IPS DF 6.9 (cell line): ENCODE measurements around the gene REEP3.
A peak's percentile ranks its signal among the peaks of the same experiment; 100 is the strongest.

Source experiments
- DNase-seq: peaks from one replicate; pipeline ENCODE4 v3.0.0-alpha.2; 2013; ENCODE audit warnings: low read depth, low spot score
- H3K27ac ChIP-seq: one replicate; pipeline ENCODE4 v1.5.1; 2013; ENCODE audit warnings: low read length, control low read depth
- H3K27me3 ChIP-seq: 2 replicates; pipeline ENCODE4 v1.6.1; 2013; ENCODE audit warnings: mild to moderate bottlenecking, low read length; ENCODE audit not compliant: control insufficient read depth, insufficient read depth
- H3K36me3 ChIP-seq: 2 replicates; pipeline ENCODE4 v1.6.1; 2013; ENCODE audit warnings: low read length; ENCODE audit not compliant: control insufficient read depth, insufficient read depth
- H3K4me1 ChIP-seq: 2 replicates; pipeline ENCODE4 v1.6.1; 2013; ENCODE audit warnings: low read length; ENCODE audit not compliant: control insufficient read depth, insufficient read depth
- H3K4me3 ChIP-seq: 2 replicates; pipeline ENCODE4 v1.5.1; 2013; ENCODE audit warnings: mild to moderate bottlenecking, low read length
- H3K9me3 ChIP-seq: 2 replicates; pipeline ENCODE4 v1.6.1; 2013; ENCODE audit warnings: low read length, inconsistent platforms; ENCODE audit not compliant: control insufficient read depth, insufficient read depth
- WGBS: extraction: QIAGEN DNeasy Blood & Tissue Kit; methylation state at CpG from one replicate; pipeline ENCODE4 v1.1.7; 2013; ENCODE audit warnings: mixed read lengths, missing lambda C conversion rate; ENCODE audit not compliant: insufficient read length, insufficient coverage; 5-methylcytosine and 5-hydroxymethylcytosine counted together

The REEP3 gene

DNA sequence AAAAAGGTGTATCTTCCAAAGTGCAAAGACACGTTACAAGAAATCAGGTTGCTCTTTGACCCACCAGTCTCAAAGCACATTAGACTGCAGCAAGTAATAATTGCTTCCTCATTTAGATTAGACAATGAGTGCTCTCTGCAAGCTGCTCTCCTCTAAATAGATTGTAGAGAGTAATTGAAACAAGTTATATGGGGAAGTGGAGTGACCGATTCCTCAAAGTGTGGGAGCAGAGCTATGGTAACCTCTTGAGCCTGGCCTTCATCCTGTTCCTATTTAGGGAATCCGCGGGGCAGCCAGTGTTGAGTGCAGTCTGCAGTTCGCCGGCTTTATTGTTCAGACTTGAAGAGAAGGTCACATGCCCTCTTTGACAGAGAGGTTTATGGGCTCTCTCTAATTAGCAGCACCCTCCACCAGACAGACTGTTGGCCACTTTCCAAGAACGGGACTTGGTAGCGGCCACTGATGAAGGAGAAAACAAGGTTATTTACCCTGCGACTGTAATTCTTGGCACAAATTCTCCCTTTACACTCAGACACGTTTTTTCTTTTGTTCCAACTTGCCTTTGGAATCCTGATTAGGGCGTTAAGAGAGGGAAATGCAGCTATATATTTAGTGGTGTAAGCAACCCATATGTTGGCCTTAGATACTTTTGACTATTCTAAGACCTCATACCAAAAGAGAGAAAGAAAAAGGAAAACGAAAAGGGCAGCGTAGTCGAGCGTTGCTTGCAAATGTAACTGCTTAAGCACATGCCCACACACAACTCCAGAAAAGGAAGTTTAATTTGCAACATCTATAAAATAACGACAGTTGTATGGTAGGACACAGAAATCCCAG, 107.5 kb downstream of the REEP3 start:
- no peak for DNase-seq
- no CpG with 5 or more reads among the region's 16 CpGs for WGBS

DNA sequence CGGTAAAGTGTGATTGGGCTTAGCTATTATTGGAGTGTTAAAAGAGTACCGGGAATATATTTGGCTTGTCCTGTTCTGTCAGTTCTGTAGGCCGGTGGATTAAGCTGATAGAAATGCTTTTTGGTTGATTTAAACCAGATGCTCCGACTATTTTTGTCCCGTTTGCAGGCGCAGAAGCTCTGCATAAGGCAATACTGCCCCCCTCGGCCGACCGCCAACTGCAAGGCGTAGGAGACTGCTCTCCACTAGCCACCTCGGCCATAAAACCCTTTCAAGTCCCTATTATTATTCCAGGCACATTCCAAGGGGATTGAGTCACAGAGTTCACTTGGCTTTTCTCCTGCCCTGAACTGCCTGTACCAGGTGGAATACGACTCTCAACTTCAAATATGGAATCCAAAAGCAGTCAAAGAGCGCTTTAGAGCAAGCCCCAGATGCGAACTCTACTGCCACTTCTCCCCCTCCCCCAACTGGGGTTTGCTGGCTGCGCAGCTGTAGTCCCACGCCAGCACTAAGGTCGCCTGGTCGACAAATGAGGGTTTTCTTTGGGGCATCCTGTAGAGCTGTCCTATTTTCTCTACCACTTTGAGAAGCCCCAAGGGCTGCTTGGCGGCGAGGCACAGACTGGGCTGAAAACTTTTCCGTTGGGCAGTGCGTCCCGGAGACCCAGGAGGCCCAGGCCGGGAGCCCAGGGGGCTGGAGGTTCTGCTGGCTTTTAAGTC, 108.3 kb downstream of the REEP3 start:
- Histone ChIP-seq H3K27me3 (no peaks in the 10 kb centered on the region), H3K4me3 (peak overlapping the region; percentile 58; the same call in 1 of the 2 replicates), H3K9me3 (no peaks in the 10 kb centered on the region), H3K36me3 (no peaks in the 10 kb centered on the region), H3K4me1 (peaks cover 7% of the 10 kb centered on the region; the same call in 1 of the 2 replicates), H3K27ac (peak overlapping the region; percentile 67)
- peak; percentile 96 for DNase-seq
- WGBS = no CpG with 5 or more reads among the region's 24 CpGs

More for the DNA sequence above, 107.5 kb downstream of the REEP3 start:
- Histone ChIP-seq H3K4me3 (no peak overlapping the region), H3K9me3 (no peaks in the 10 kb centered on the region), H3K4me1 (peaks cover 7% of the 10 kb centered on the region; the same call in 1 of the 2 replicates), H3K27me3 (no peaks in the 10 kb centered on the region), H3K36me3 (no peaks in the 10 kb centered on the region), H3K27ac (no peak overlapping the region)

DNA sequence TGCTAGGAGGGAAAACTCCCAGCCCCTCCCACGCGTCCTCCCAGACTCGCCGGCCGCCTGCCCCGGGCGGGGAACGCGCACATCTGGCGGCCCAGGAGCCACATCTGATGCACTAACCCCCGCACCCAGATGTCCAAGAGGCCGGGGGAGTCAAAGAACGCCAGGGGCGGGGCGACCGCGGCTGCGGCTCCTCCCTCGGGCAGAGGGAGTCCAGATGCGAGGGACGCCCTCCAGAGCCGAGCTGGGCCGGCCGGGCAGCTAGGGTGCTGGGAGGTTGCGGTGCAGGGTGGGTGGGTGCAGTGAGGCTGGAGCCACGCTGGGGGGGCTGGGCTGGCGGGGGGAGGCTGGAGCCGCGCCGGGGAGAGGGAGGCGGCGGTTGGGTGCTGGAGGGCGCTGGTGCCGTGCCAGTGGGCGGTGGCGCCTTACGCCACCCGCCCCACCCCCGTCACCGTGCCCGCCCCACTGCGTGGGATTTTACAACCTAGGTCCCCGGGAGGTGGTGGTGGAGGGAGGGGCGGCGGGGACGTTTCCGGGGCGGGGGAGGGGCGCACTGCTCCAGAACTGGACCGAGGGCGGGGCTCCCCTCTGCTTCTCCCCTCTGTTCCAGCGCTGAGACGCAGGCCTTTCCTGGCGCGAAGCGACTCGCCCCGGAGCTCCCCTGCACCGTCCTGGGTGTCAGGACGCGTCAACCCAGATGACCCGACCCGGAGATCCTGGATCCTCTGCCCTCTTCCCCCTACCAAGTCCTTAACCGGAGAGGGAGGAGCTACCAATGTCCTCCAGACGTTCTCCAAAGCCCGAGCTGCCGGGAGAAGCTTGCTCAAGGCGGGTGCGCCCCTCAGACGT, 109.1 kb downstream of the REEP3 start:
- no peaks in the 10 kb centered on the region for H3K27me3 ChIP-seq
- H3K36me3 ChIP-seq = no peaks in the 10 kb centered on the region
- H3K9me3 ChIP-seq = no peaks in the 10 kb centered on the region
- H3K4me1 ChIP-seq = peaks cover 7% of the 10 kb centered on the region; the same call in 1 of the 2 replicates
- no peak overlapping the region for H3K27ac ChIP-seq
- DNase-seq = peak; percentile 54
- WGBS = no CpG with 5 or more reads among the region's 70 CpGs
- H3K4me3 ChIP-seq = peak overlapping the region; percentile 58

DNA sequence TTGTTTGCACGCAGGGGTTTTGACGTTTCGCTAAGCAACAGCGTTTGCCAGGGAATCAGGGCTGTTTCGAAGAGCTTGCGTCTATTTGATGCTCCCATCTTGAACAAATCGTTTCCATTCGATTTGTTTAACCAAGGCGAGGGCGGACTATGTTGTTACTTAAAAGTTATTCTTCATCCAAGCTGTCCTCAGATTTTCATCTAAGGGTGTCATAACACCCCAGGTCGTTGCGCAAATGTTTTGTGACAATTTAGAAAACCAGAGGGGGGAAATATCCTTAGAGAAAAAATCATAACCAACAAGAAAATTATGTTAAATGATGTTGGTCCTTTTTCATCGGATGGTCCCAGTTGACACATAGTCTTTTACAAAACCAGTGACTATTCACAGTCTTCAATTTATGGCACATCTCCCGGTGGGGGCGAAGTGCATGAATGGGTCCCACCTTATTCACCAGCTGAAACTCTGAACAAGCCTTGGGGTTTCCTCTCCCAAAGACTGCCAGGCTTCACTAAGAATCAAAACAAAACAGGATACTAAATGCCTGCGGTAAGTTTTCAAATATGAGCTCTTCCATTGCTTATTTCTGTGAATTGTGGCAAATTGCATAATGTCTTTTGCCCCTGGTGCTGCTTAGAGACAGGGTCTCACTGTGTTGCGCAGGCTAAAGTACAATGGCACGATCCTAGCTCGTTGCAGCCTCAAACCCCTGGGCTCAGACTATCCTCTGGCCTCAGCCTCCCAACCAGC, 109.9 kb downstream of the REEP3 start:
- DNase-seq = no peak
- peaks cover 7% of the 10 kb centered on the region; the same call in 1 of the 2 replicates for H3K4me1 ChIP-seq
- H3K27ac ChIP-seq = no peak overlapping the region
- peak overlapping the region; percentile 58; the same call in 1 of the 2 replicates for H3K4me3 ChIP-seq
- no CpG with 5 or more reads among the region's 19 CpGs for WGBS
- H3K36me3 ChIP-seq = no peaks in the 10 kb centered on the region
- no peaks in the 10 kb centered on the region for H3K27me3 ChIP-seq
- no peaks in the 10 kb centered on the region for H3K9me3 ChIP-seq

DNA sequence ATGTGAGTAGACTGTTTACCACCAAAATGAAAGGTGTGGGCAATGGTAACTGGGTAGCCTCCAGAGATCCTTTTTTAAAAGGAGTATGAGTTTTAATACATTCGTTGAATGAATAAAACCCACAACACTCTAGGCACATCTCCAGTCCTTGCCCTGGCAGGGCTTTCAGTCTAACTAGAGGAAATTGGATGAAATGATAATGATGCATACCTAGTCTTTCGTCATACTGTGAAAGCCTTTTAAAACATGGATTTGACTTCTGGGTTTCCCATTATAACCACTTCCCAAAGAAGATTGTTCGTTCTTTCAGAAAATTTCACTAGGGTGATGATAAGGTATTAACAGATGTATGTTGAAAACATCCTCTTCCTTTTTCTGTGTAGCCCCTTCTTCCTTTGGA, 110.8 kb downstream of the REEP3 start:
- Histone ChIP-seq H3K9me3 (no peaks in the 10 kb centered on the region), H3K4me1 (peaks cover 7% of the 10 kb centered on the region; the same call in 1 of the 2 replicates), H3K27me3 (no peaks in the 10 kb centered on the region), H3K27ac (no peak overlapping the region), H3K36me3 (no peaks in the 10 kb centered on the region), H3K4me3 (no peak overlapping the region)
- no peak for DNase-seq
- no CpG with 5 or more reads among the region's 3 CpGs for WGBS

DNA sequence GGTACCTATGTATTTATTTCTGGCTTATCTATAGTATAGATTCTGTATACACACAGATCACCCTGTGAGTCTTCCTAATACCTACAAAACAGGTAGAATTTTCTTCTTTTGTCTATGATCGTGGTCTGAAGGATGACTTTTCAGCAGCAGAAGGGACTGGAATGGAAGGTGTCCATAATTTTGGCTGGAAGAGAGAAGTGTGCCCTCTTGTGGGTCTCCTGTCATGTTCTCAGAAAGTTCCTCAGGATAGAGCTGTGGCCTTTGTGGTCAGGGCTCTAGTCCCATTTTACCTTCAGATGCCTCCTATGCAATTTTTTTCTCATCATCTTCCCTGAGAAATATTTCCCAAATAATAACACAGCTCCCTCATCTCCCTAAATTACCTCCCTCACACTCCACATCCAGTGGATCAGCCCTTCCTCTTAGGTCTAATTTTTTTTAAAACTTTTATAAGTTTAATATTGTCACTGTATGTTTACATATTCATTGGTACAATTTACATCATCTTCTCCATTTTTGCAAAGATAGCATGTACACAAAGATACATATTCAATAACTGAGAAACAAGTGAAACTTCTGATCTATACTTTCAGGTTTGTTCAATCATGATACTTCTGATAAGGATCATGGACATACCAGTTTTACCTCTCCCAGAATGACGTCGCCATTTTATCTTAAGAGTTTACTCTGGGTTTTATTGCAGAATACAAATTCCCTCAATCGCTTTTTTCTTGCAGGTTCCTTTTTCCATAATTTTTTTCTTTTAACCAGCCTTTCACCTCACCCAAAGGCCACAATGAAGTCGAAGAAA, 112.7 kb downstream of the REEP3 start:
- Histone ChIP-seq H3K9me3 (no peaks in the 10 kb centered on the region), H3K27me3 (no peaks in the 10 kb centered on the region), H3K4me1 (peaks cover 5% of the 10 kb centered on the region; the same call in 1 of the 2 replicates), H3K4me3 (no peak overlapping the region), H3K36me3 (no peaks in the 10 kb centered on the region), H3K27ac (no peak overlapping the region)
- no CpG with 5 or more reads among the region's 5 CpGs for WGBS
- no peak for DNase-seq

DNA sequence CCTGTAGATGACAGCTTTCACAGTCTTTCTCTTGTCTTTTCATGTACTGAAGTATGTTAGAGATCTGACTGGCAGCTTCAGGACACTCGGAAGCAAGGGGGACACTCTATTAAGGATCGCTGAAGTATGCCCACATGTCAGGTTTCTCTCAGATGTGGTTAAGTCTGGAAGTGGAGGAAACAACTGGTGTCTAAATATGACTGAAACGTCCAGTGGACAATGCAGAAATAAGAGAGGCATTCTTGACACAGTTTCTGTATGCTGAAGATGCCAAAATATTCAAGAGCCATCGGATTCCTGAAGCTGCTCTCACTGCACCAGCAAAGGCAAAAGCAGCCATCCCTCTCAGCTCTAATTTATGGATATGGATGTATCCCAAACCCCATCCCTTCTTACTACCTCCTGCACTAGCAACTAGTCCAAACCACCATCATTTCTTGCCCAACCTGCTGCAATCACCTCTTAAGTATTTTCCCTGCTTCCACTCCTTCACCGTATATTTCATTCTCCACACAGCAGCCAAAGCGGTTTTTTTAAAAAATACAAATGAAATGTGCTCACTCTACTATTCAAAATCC, 113.4 kb downstream of the REEP3 start:
- H3K4me3 ChIP-seq = no peak overlapping the region
- H3K9me3 ChIP-seq = no peaks in the 10 kb centered on the region
- no peak overlapping the region for H3K27ac ChIP-seq
- H3K36me3 ChIP-seq = no peaks in the 10 kb centered on the region
- H3K4me1 ChIP-seq = peaks cover 2% of the 10 kb centered on the region; the same call in 1 of the 2 replicates
- 100% methylated on average over 1 of the region's 6 CpGs for WGBS
- DNase-seq = no peak
- H3K27me3 ChIP-seq = no peaks in the 10 kb centered on the region

DNA sequence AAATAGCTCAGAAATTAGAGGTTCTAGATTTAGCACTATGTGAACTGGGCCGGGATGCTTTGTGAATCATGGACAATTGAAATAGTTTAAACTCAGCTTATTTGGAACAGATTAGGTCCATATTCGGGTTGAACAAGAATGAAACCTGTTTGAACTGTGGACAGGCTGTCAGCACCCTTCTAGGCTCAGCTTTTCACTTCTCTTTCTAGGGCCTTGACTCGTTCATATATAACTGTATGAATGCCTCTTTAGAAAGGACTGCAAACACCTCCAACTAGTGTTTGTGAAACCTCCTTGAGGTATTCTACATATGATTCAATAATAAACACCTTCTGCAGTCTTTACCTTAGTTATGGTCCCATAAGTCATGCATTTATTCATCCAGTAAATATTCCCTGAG, 115.6 kb downstream of the REEP3 start:
- Histone ChIP-seq H3K36me3 (no peaks in the 10 kb centered on the region), H3K9me3 (no peaks in the 10 kb centered on the region), H3K4me1 (no peaks in the 10 kb centered on the region), H3K27me3 (no peaks in the 10 kb centered on the region), H3K27ac (no peak overlapping the region), H3K4me3 (no peak overlapping the region)
- no CpG with 5 or more reads among the region's 3 CpGs for WGBS
- DNase-seq = no peak

DNA sequence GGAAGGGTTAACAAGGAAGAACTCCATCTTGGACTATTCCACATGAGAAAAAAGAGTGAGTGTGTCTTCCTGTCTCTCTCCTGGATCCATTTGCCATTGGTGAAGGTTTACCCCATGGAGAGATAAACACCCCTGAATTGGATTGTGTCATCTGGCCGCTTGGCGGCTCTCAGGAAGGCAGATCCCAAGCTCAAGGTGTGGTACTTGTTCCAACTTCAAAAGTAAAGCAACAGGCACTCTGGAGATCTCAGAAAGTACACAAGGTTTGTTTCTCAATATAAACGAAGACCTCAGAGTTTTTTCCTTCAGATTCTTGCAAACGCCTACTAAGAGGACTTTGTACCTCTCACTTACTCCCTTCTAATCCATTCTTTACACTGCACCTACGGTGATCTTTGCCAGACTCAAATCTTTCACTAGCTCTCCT, 116.7 kb downstream of the REEP3 start:
- no peaks in the 10 kb centered on the region for H3K36me3 ChIP-seq
- no peak overlapping the region for H3K4me3 ChIP-seq
- no peaks in the 10 kb centered on the region for H3K9me3 ChIP-seq
- WGBS = no CpG with 5 or more reads among the region's 5 CpGs
- H3K27ac ChIP-seq = no peak overlapping the region
- no peaks in the 10 kb centered on the region for H3K4me1 ChIP-seq
- DNase-seq = no peak
- H3K27me3 ChIP-seq = no peaks in the 10 kb centered on the region
